SK-N-SH treated with all-trans-retinoic acid at 6 μM for 48 hours (cell line): ENCODE data around the gene PRPF38B.

Experiments
- ATAC-seq: fragments of 200-7000 bp; cut with Tn5 transposase; 3 replicates; pipeline ENCODE4 v1.9.1; 2020; ENCODE audit warnings: mild to moderate bottlenecking, moderate library complexity
- ARNTL ChIP-seq: fragments of 450-650 bp; formaldehyde crosslinking; IDR thresholded peaks from 2 replicates; pipeline ENCODE4 v1.5.0; 2020; ENCODE audit warnings: low read depth, mild to moderate bottlenecking, moderate library complexity, borderline replicate concordance
- BACH2 ChIP-seq: fragments of 250-450 bp; sonication (Bioruptor Pico); IDR thresholded peaks from 2 replicates; pipeline ENCODE4 v1.9.0; 2021; ENCODE audit warnings: mild to moderate bottlenecking, borderline replicate concordance
- CREB5 ChIP-seq: fragments of 250-450 bp; sonication (Bioruptor Pico); IDR thresholded peaks from 2 replicates; pipeline ENCODE4 v1.5.1; 2020; ENCODE audit warnings: low read depth, mild to moderate bottlenecking, moderate library complexity
- CSDC2 ChIP-seq: fragments of 250-450 bp; sonication (Bioruptor Pico); IDR thresholded peaks from 2 replicates; pipeline ENCODE4 v1.5.0; 2020; ENCODE audit warnings: mild to moderate bottlenecking, moderate library complexity
- CSRNP3 ChIP-seq: fragments of 250-450 bp; sonication (Bioruptor Pico); IDR thresholded peaks from 2 replicates; pipeline ENCODE4 v1.5.1; 2021; ENCODE audit warnings: mild to moderate bottlenecking, moderate library complexity
- ESRRG ChIP-seq: fragments of 250-450 bp; sonication (Bioruptor Pico); IDR thresholded peaks from 2 replicates; pipeline ENCODE4 v1.6.1; 2021; ENCODE audit warnings: mild to moderate bottlenecking
- GLIS3 ChIP-seq: fragments of 250-450 bp; sonication (Bioruptor Pico); IDR thresholded peaks from 2 replicates; pipeline ENCODE4 v1.5.0; 2020; ENCODE audit warnings: mild to moderate bottlenecking, moderate library complexity
- ISL1 ChIP-seq: fragments of 250-450 bp; sonication (Bioruptor Pico); IDR thresholded peaks from 2 replicates; pipeline ENCODE4 v2.1.2; 2022; ENCODE audit warnings: mild to moderate bottlenecking, moderate library complexity
- OSR1 ChIP-seq: fragments of 250-450 bp; sonication (Bioruptor Pico); IDR thresholded peaks from 2 replicates; pipeline ENCODE4 v1.8.0; 2022; ENCODE audit warnings: moderate library complexity, mild to moderate bottlenecking, inconsistent platforms
- PATZ1 ChIP-seq: fragments of 250-450 bp; sonication (Bioruptor Pico); IDR thresholded peaks from 2 replicates; pipeline ENCODE4 v1.8.0; 2020; ENCODE audit warnings: mild to moderate bottlenecking, moderate library complexity, borderline replicate concordance
- PPARA ChIP-seq: fragments of 250-450 bp; sonication (Bioruptor Pico); IDR thresholded peaks from 2 replicates; pipeline ENCODE4 v1.5.0; 2020; ENCODE audit warnings: mild to moderate bottlenecking, borderline replicate concordance
- RARB ChIP-seq: fragments of 250-450 bp; sonication (Bioruptor Pico); IDR thresholded peaks from 2 replicates; pipeline ENCODE4 v1.8.0; 2021; ENCODE audit warnings: mild to moderate bottlenecking, moderate library complexity
- SNAI2 ChIP-seq: fragments of 250-450 bp; sonication (Bioruptor Pico); IDR thresholded peaks from 2 replicates; pipeline ENCODE4 v1.5.0; 2020; ENCODE audit warnings: mild to moderate bottlenecking, moderate library complexity
- TOX ChIP-seq: fragments of 250-450 bp; sonication (Bioruptor Pico); IDR thresholded peaks from 2 replicates; pipeline ENCODE4 v1.8.0; 2021; ENCODE audit warnings: mild to moderate bottlenecking, moderate library complexity, borderline replicate concordance
- ZC3H10 ChIP-seq: fragments of 250-450 bp; sonication (Bioruptor Pico); IDR thresholded peaks from 2 replicates; pipeline ENCODE4 v1.5.1; 2021; ENCODE audit warnings: mild to moderate bottlenecking, moderate library complexity
- ZFP3 ChIP-seq: fragments of 250-450 bp; sonication (Bioruptor Pico); IDR thresholded peaks from 2 replicates; pipeline ENCODE4 v1.5.0; 2020; ENCODE audit warnings: mild to moderate bottlenecking, moderate library complexity
- ZFP30 ChIP-seq: fragments of 450-650 bp; formaldehyde crosslinking; IDR thresholded peaks from 2 replicates; pipeline ENCODE4 v1.5.0; 2022; ENCODE audit warnings: mild to moderate bottlenecking, moderate library complexity
- ZNF565 ChIP-seq: fragments of 450-650 bp; formaldehyde crosslinking; conservative IDR thresholded peaks from 2 replicates; pipeline ENCODE4 v1.5.0; 2020; ENCODE audit warnings: low read depth, mild to moderate bottlenecking, moderate library complexity
- ZNF70 ChIP-seq: fragments of 450-650 bp; formaldehyde crosslinking; IDR thresholded peaks from 2 replicates; pipeline ENCODE4 v1.5.0; 2020; ENCODE audit warnings: mild to moderate bottlenecking, moderate library complexity
- ZNF8 ChIP-seq: fragments of 450-650 bp; formaldehyde crosslinking; IDR thresholded peaks from 2 replicates; pipeline ENCODE4 v1.5.0; 2020; ENCODE audit warnings: mild to moderate bottlenecking, moderate library complexity
- TF ChIP-seq, protein P1 (sequence below): fragments of 250-450 bp; sonication (Bioruptor Pico); IDR thresholded peaks from 2 replicates; pipeline ENCODE4 v1.5.0; 2020; ENCODE audit warnings: mild to moderate bottlenecking, moderate library complexity

Gene PRPF38B

DNA sequence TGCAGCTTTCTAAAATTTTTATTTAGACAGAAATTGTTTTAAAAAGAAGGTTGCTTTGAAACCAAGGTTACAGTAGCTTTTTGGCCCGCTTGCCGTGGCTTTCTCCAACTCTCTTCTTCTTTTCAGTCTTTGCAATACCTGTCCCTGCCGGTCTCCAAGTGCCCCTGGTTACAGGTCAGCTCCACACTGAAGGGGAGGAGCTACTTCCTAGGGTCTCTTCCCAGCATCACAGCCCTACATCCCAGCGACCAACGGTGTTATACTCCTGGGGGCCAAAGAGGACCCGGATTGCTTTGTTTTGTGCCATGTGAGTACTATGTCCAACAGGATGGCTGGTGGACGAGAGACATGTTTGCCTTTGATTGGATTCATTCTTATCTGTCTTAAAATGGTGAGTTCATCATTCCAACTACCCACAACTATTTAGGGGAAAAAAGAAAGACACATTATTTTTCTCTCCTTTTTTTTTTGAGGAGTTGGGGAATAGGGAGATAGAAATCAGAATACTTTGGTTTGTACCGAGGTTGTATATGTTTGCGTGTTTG is 20.6 kb downstream of the PRPF38B start, which contains the start of gene FNDC7:
FNDC7 (plus strand) TSS at position 303 of the 545 bp plus-strand sequence; CDS start at position 329, 26 bp downstream.
- no peak for ATAC-seq
- TF ChIP-seq CSRNP3 (no peak), PPARA (CRISPR knock-in tag) (no peak), ZNF565 (CRISPR knock-in tag) (no peak), ZFP3 (no peak), ISL1 (CRISPR knock-in tag) (no peak), ZNF8 (CRISPR knock-in tag) (no peak), ZC3H10 (CRISPR knock-in tag) (no peak), BACH2 (CRISPR knock-in tag) (no peak), CSDC2 (no peak), SNAI2 (CRISPR knock-in tag) (no peak), GLIS3 (CRISPR knock-in tag) (no peak), CREB5 (CRISPR knock-in tag) (no peak), ZFP30 (CRISPR knock-in tag) (no peak), ARNTL (no peak)

- ATAC-seq: no peak
- TF ChIP-seq ISL1 (CRISPR knock-in tag) (no peak), ZNF565 (CRISPR knock-in tag) (no peak), RARB (CRISPR knock-in tag) (no peak), OSR1 (CRISPR knock-in tag) (no peak), ZFP3 (no peak), ESRRG (CRISPR knock-in tag) (no peak), CSDC2 (no peak), CSRNP3 (no peak), TOX (no peak), ZNF70 (CRISPR knock-in tag) (no peak)
- TF ChIP-seq, protein P1, sequence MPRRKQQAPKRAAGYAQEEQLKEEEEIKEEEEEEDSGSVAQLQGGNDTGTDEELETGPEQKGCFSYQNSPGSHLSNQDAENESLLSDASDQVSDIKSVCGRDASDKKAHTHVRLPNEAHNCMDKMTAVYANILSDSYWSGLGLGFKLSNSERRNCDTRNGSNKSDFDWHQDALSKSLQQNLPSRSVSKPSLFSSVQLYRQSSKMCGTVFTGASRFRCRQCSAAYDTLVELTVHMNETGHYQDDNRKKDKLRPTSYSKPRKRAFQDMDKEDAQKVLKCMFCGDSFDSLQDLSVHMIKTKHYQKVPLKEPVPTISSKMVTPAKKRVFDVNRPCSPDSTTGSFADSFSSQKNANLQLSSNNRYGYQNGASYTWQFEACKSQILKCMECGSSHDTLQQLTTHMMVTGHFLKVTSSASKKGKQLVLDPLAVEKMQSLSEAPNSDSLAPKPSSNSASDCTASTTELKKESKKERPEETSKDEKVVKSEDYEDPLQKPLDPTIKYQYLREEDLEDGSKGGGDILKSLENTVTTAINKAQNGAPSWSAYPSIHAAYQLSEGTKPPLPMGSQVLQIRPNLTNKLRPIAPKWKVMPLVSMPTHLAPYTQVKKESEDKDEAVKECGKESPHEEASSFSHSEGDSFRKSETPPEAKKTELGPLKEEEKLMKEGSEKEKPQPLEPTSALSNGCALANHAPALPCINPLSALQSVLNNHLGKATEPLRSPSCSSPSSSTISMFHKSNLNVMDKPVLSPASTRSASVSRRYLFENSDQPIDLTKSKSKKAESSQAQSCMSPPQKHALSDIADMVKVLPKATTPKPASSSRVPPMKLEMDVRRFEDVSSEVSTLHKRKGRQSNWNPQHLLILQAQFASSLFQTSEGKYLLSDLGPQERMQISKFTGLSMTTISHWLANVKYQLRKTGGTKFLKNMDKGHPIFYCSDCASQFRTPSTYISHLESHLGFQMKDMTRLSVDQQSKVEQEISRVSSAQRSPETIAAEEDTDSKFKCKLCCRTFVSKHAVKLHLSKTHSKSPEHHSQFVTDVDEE (CRISPR knock-in tag): no peak
Measured at GRCh38 chr1:108715932-108716331, 23.8 kb downstream of the PRPF38B start.

GRCh38 chr1:108716437-108717230 is 24.5 kb downstream of the PRPF38B start:
- no peak for TF ChIP-seq PPARA (CRISPR knock-in tag)
- TF ChIP-seq ESRRG (CRISPR knock-in tag): no peak
- TF ChIP-seq ZNF565 (CRISPR knock-in tag): no peak
- no peak for TF ChIP-seq PATZ1 (CRISPR knock-in tag)
- no peak for ATAC-seq
